Smooth muscle cell (in vitro differentiated cells): ENCODE measurements around the gene RSF1. TPM values are rescaled to one million over a fixed set of nuclear protein-coding genes. Genes with fewer than 3 reads are reported as not detected.

Source experiments
- DNase-seq: peaks from one replicate; lab custom pipeline; 2025; ENCODE audit not compliant: unreplicated experiment; lab: John Stamatoyannopoulos, UW
- H2AFZ ChIP-seq: fragments of 200-600 bp; sonication (generic); 2 replicates; pipeline ENCODE4 v1.6.0; 2016; ENCODE audit warnings: antibody characterized with exemption, low read depth, mild to moderate bottlenecking
- H3F3A ChIP-seq: fragments of 200-600 bp; sonication (generic); 2 replicates; pipeline ENCODE4 v1.6.0; 2017; ENCODE audit warnings: antibody characterized with exemption, low read depth
- H3K27ac ChIP-seq: fragments of 200-600 bp; sonication (generic); 2 replicates; pipeline ENCODE4 v1.5.1; 2016; ENCODE audit warnings: low read depth, mild to moderate bottlenecking
- H3K27me3 ChIP-seq: fragments of 200-600 bp; sonication (generic); 2 replicates; pipeline ENCODE4 v1.6.1; 2016; ENCODE audit warnings: low read depth, mild to moderate bottlenecking
- H3K36me3 ChIP-seq: fragments of 200-600 bp; sonication (generic); 2 replicates; pipeline ENCODE4 v1.5.1; 2016; ENCODE audit warnings: low read depth
- H3K4me1 ChIP-seq: fragments of 200-600 bp; sonication (generic); 2 replicates; pipeline ENCODE4 v1.5.1; 2016; ENCODE audit warnings: low read depth
- H3K4me2 ChIP-seq: fragments of 200-600 bp; sonication (generic); 2 replicates; pipeline ENCODE4 v1.6.0; 2016; ENCODE audit warnings: mild to moderate bottlenecking
- H3K4me3 ChIP-seq: fragments of 200-600 bp; sonication (generic); 2 replicates; pipeline ENCODE4 v1.5.1; 2016; ENCODE audit warnings: mild to moderate bottlenecking
- H3K79me2 ChIP-seq: fragments of 200-600 bp; sonication (generic); 2 replicates; pipeline ENCODE4 v1.6.0; 2016; ENCODE audit warnings: low read depth, mild to moderate bottlenecking
- H3K9ac ChIP-seq: fragments of 200-600 bp; sonication (generic); 2 replicates; pipeline ENCODE4 v1.6.0; 2016; ENCODE audit warnings: low read depth
- H3K9me3 ChIP-seq: fragments of 200-600 bp; sonication (generic); replicated peaks from 2 replicates; pipeline ENCODE4 v1.5.1; 2016; ENCODE audit warnings: low read depth
- H4K20me1 ChIP-seq: fragments of 200-600 bp; sonication (generic); 2 replicates; pipeline ENCODE4 v1.6.0; 2016; ENCODE audit warnings: low read depth
- WGBS: methylation state at CpG from one replicate; pipeline ENCODE4 v1.1.7; 2016; ENCODE audit warnings: low lambda C conversion rate; 5-methylcytosine and 5-hydroxymethylcytosine counted together
- polyA plus RNA-seq: library from polyadenylated mRNA; unstranded; fragments of >200 nt; fragmentation: Nextera tagmentation; extraction: Ambion mirVana; gene quantifications from 2 replicates; pipeline ENCODE4 v1.2.1, GENCODE V29; 2016
- total RNA-seq: library from RNA; depleted of rRNA; stranded (reverse); fragments of >200 nt; gene quantifications from 2 replicates; pipeline ENCODE4 v1.2.3, GENCODE V29; 2014
- TF ChIP-seq, protein P1 (sequence below): fragments of 200-600 bp; sonication (generic); IDR thresholded peaks from 2 replicates; pipeline ENCODE4 v1.5.1; 2017; ENCODE audit warnings: borderline replicate concordance, mild to moderate bottlenecking, antibody characterized with exemption; ENCODE audit not compliant: insufficient read depth, poor library complexity, severe bottlenecking

RSF1 gene
- total and polyA plus RNA-seq, 2 experiments from 2014 or later = 39.6 to 62.6 TPM

DNA sequence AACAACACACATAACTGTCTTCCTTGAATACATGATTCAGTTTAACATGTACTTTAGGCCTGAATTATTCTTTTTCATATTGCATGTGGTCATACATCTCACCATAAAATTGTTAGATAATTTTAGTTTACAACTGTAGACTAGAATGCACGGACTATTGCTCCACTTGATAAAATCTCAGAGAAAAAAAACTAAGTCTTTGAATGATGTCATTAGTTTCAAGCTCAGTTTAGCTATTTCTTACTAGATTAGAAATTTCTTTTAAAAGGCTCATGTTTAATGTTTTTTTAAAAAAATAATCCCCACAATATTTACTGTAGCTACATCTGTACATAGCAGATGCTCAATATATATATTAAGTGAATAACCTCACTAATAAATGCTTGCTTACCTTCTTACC lies 5.1 kb downstream of the RSF1 start:
- Histone ChIP-seq H3K36me3 (no peaks in the 10 kb centered on the region), H3K27me3 (no peaks in the 10 kb centered on the region), H3K9me3 (no peaks in the 10 kb centered on the region), H2AFZ (no peak overlapping the region), H3K4me1 (no peaks in the 10 kb centered on the region), H4K20me1 (peaks cover 88% of the 10 kb centered on the region), H3K4me2 (no peak overlapping the region), H3K27ac (no peak overlapping the region), H3K79me2 (peaks cover 89% of the 10 kb centered on the region), H3K9ac (no peak overlapping the region), H3K4me3 (no peak overlapping the region), H3F3A (peaks cover 9% of the 10 kb centered on the region)
- DNase-seq = no peak
- WGBS = 73% methylated on average over 1 of the region's 1 CpG
- TF ChIP-seq, protein P1, sequence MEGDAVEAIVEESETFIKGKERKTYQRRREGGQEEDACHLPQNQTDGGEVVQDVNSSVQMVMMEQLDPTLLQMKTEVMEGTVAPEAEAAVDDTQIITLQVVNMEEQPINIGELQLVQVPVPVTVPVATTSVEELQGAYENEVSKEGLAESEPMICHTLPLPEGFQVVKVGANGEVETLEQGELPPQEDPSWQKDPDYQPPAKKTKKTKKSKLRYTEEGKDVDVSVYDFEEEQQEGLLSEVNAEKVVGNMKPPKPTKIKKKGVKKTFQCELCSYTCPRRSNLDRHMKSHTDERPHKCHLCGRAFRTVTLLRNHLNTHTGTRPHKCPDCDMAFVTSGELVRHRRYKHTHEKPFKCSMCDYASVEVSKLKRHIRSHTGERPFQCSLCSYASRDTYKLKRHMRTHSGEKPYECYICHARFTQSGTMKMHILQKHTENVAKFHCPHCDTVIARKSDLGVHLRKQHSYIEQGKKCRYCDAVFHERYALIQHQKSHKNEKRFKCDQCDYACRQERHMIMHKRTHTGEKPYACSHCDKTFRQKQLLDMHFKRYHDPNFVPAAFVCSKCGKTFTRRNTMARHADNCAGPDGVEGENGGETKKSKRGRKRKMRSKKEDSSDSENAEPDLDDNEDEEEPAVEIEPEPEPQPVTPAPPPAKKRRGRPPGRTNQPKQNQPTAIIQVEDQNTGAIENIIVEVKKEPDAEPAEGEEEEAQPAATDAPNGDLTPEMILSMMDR = no peak

DNA sequence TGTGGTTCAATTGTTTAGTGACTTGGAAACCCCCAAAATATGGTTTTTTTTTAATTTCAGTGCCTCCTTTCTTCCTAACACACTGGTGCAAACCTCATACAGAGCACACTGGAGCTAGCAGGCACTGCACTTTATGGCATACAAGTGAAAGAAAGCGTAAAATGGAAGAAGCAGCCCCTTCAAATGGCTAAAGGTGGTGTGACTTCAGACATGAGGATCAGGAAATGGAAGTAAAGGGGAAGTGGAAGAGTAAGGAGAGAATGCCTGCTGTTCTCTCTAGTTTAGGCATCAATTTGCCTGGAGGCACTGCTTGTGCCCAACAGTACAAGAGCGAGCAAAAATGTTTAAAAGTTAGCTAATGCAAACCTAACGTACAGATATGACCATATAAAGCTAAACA lies 5.7 kb downstream of the RSF1 start:
- peaks cover 94% of the 10 kb centered on the region for H4K20me1 ChIP-seq
- H3K9ac ChIP-seq = no peak overlapping the region
- H3F3A ChIP-seq = peaks cover 9% of the 10 kb centered on the region
- DNase-seq = no peak
- H3K79me2 ChIP-seq = peaks cover 92% of the 10 kb centered on the region
- H3K27me3 ChIP-seq = no peaks in the 10 kb centered on the region
- no peak overlapping the region for H2AFZ ChIP-seq
- H3K4me1 ChIP-seq = no peaks in the 10 kb centered on the region
- no peak overlapping the region for H3K4me2 ChIP-seq
- TF ChIP-seq, protein P1 = no peak
- H3K4me3 ChIP-seq = no peak overlapping the region
- no peaks in the 10 kb centered on the region for H3K9me3 ChIP-seq
- WGBS = 100% methylated on average over 3 of the region's 3 CpGs
- H3K27ac ChIP-seq = no peak overlapping the region
- no peaks in the 10 kb centered on the region for H3K36me3 ChIP-seq

- Histone ChIP-seq H3K9ac (no peak overlapping the region), H3K36me3 (no peaks in the 10 kb centered on the region), H4K20me1 (peaks cover 96% of the 10 kb centered on the region), H3K27ac (no peak overlapping the region), H3K79me2 (peaks cover 94% of the 10 kb centered on the region), H3K27me3 (no peaks in the 10 kb centered on the region), H3K4me2 (no peak overlapping the region), H3K4me3 (no peak overlapping the region), H3F3A (no peaks in the 10 kb centered on the region), H2AFZ (no peak overlapping the region), H3K4me1 (no peaks in the 10 kb centered on the region), H3K9me3 (no peaks in the 10 kb centered on the region)
- WGBS = 94% methylated on average over 9 of the region's 9 CpGs
- TF ChIP-seq, protein P1 = no peak
- no peak for DNase-seq
These were observed 7.3 kb downstream of the RSF1 start for GRCh38 chr11:77813256-77813655.

GRCh38 chr11:77806993-77807392 lies 13.5 kb downstream of the RSF1 start:
- WGBS = 86% methylated on average over 2 of the region's 2 CpGs
- TF ChIP-seq, protein P1 = no peak
- no peak overlapping the region for H3K9ac ChIP-seq
- no peak overlapping the region for H3K4me2 ChIP-seq
- H3F3A ChIP-seq = no peaks in the 10 kb centered on the region
- H2AFZ ChIP-seq = no peak overlapping the region
- H4K20me1 ChIP-seq = peaks cover 95% of the 10 kb centered on the region
- DNase-seq = no peak
- H3K36me3 ChIP-seq = no peaks in the 10 kb centered on the region
- H3K79me2 ChIP-seq = peaks cover 95% of the 10 kb centered on the region
- no peak overlapping the region for H3K4me3 ChIP-seq
- no peaks in the 10 kb centered on the region for H3K27me3 ChIP-seq
- no peaks in the 10 kb centered on the region for H3K9me3 ChIP-seq
- no peak overlapping the region for H3K27ac ChIP-seq
- no peaks in the 10 kb centered on the region for H3K4me1 ChIP-seq
